ENCODE results near the gene CCR6.

- TF ChIP-seq CTCF (IDR thresholded peaks at IDR 0.05) (no peak), POLR2A (IDR thresholded peaks at IDR 0.05) (no peak)
Measured at GRCh38 chr6:167106406-167106805, 16.5 kb upstream of the CCR6 start.
